Measurements from ENCODE around the gene HRH2.
"Not testable (repeated sequence)": the region's sequence is repeated elsewhere in the genome, so short reads cannot be mapped to it uniquely, and the experiment has no call there.

HRH2 gene

DNA sequence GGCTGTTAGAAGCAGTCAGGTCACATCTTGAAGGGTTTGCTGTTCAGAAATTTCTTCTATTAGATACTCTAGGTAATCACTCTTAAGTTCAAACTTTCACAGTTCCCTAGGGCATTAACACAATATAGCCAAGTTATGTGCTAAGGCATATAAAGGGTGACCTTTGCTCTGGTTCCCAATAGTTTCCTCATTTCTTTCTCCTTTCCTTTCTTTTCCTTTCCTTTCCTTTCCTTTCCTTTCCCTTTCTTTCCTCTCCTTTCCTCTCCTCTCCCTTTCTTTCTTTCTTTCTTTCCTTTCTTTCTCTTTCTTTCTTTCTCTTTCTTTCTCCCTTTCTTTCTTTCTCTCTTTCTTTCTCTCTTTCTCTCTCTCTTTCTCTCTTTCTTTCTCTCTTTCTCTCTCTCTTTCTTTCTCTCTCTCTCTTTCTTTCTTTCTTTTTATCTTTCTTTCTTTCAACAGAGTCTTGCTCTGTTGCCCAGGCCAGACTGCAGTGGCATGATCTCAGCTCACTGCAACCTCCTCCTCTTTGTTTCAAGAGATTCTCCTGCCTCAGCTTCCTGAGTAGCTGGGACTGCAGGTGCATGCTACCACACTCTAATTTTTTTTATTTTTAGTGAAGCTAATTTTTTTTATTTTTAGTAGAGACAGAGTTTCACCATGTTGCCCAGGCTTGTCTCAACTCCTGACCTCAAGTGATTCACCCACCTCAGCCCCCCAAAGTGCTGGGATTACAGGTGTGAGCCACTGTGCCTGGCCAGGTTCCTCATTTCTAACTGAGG is 7.3 kb upstream of the HRH2 start:
- DNase-seq = not testable (repeated sequence)

DNA sequence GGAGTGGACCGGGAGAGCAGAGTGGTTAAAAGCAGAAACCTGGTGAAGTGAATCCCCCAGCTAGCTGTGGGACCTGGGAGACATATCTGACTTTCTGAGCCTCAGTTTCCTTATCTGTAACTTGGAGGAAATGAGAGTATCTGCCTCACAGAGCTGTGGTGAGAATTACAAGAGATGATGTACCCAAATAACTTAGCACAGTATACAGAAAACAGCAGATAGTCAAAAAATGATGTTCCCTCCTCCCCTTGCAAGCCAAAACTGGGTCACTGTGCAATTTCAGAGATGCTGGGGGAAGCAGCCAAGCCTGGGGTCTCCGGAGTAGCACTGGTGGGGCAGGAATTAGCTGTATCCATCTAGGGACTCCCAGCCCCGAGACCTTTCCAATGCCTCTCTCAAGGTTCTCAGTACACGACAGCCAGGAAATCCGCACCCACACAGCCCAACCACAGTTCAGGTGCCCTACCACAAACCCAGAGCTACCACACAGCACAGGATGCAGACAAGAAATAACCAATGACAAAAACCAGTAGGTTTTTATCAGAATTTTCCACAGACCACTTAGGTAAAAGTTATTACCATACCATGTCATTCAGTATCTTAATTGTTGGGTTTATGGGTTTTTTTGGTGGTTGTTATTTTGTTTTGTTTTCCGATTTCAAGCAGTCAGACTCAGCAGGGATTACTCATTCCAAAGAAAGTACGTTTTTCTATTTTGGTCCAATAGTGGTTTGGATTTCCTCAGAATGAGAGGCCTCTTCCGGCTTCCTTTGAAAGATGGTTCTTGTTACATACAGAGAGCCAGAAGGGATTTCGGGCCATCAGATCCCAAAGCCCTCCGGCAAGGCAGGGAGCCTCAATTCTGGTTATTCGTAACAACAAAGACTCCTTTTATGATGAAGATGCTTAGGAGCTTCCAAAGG is 4.9 kb upstream of the HRH2 start:
- peak; percentile 87 for DNase-seq

DNA sequence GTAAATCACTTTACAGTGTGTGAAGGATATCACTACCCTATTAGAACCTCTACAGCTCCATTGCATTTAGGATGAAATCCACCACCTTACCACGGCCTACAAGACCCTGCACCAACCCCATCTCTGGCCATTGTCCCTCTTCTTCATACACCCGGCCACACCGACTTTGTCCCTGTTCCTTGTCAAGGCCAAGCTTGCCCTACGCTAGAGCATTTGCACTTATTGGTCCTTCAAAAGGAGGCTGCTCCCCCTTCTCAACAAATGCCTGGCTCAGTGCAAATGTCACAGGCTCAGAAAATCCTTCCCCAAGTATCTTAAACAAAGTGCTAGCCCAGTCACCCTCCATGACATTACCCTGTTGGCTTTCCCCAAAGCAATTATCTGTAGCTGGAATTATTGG is 4.1 kb upstream of the HRH2 start:
- no peak for DNase-seq

DNA sequence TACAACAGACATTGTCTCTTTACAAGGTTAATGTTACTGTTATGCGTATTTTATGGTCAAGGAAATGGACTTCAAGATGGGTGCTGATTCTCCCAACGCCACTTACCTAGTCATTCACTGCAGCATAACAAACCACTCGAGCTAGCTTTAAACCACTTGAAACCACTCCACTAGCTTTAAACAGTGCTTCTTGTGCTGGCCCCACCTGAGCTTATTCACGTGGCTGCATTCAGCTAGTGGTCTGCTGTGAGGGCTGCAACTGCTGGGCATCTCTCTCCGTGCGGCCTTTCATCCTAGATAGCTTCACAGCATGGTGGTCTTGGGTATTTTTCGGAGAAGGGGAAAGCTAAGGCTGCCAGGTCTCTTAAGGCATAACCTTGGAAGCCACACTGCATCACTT is 3.5 kb upstream of the HRH2 start:
- no peak for DNase-seq

DNA sequence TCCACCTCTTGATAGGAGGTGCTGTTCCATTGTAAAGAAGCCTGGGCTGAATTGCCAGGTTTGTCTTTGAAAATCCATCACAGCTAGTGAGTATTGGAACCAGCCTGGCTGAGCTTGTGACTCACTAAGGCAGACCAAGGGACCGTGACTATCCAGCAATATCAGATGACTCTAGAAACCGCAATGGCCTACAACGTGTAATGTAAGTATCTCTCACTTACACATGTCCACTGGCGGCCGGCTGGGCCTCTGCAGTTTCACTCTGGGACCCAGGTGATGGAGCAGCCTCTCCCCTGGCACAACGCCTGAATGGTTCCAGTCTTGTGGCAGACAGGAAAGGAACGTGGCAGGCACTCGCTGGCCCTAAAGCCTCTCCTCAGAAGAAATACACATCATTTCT is 3.1 kb upstream of the HRH2 start:
- peak; percentile 37 for DNase-seq

DNA sequence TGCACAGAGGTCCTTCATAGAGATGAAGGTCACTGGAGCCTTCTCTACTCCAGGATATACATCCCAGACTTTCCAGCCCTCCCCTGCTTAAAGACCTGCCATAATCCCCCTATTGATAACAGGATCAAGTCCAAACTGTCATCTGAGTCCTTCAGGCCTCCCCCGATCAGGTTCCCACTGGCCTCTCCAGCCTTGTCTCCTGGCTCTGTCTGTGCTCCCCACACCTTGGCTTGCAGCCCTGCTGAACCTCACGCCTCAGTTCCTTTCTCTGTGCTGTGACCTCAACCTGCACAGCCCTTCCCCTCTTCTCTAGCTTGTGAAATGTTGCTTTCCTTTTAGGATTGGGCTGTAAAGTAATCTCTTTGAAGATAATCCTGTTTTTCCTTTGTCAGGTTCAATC is 2.5 kb upstream of the HRH2 start:
- DNase-seq = no peak

DNA sequence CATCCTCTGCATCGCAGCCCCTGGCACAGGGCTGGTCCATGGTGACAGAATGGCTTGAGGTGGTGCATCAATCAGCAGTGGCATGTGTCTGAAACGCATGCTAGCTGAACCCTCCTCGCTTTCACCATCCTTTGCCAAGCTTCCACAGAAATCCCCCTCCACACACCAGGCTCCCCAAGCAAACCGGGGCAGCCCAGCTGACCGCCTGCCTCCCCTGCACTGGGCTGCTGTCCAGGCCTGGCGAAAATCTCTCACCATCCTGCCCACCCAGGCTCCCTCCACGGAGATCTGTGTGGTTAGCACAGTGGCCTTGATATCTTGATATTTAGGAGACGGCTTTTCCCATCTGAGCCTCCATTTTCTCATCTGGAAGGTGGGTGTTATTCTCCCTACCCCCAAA is 905 bp upstream of the HRH2 start:
- DNase-seq = no peak

DNA sequence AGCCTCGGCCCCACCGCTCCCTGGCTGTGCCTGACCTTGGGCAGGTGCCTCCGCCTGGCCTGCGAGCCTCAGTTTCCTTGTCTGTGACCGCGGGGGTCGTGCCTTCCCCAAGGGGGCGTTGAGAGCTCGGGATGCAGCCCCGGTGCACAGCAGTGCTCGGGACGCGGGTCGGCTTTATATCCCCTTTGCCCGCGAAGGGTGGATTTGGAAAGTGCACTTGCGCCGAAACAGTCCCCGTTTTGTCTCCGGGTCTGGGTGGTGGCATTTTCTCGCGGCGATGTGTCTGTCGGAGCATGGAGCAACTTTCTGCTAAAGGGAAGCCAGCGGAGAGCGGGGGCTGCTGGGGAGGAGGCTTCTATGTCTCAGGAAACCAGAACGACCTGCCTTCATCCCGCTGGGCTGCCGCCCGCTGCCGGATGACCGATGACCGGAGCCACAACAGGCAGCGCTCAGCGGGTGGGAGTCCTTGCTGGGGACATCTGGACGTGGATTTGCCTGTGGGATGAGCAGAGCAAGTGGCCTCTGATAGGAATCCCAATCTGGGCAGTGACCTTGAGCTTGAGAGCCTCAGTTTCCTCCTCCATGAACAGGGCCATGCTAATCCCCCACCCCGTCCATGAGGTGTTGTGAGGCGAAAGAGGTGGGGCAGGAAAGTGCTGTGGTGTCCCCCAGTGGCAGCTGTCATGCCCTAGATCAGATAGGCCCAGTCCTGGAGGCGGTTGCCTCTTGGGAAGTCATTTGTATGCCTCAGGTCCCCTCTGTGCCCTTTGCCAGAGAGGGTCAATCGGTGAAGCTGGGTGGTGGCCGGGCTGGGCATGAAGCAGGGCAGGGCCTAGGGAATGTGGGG is 651 bp downstream of the HRH2 start:
- DNase-seq = peak; percentile 28

DNA sequence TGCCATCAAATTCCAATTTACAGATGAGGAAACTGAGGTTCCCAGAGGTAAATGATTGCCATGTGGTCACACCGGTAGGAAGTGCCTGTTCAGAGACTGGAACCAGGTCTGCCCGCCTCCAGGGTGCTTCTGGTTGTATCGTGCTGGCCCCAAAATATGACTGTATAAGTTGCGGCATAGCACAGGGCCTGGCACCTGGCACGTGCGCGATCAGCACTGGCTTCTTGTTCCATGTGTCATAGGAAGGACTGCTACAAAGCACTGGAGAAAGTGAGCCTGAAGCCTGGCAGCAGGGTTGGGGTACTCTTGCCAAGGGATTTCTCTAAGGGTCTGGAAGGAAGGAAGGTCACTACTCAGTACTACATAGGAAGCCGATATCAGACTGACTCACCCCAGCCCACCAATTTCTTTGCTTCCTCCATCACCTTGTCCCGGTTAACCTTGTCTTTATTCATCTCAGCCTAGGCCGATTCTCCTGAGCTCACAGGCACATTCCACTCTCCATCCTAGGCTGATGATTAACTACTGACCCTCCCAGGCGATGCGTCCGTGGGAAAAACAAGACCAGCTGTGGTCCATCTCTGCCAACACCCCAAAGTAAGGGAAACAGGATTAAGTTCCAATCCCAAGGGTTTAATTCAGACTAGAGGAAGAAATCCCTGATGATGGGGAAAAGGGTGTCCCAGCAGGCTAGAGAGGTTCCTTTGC is 1.8 kb downstream of the HRH2 start:
- DNase-seq = peak; percentile 26

DNA sequence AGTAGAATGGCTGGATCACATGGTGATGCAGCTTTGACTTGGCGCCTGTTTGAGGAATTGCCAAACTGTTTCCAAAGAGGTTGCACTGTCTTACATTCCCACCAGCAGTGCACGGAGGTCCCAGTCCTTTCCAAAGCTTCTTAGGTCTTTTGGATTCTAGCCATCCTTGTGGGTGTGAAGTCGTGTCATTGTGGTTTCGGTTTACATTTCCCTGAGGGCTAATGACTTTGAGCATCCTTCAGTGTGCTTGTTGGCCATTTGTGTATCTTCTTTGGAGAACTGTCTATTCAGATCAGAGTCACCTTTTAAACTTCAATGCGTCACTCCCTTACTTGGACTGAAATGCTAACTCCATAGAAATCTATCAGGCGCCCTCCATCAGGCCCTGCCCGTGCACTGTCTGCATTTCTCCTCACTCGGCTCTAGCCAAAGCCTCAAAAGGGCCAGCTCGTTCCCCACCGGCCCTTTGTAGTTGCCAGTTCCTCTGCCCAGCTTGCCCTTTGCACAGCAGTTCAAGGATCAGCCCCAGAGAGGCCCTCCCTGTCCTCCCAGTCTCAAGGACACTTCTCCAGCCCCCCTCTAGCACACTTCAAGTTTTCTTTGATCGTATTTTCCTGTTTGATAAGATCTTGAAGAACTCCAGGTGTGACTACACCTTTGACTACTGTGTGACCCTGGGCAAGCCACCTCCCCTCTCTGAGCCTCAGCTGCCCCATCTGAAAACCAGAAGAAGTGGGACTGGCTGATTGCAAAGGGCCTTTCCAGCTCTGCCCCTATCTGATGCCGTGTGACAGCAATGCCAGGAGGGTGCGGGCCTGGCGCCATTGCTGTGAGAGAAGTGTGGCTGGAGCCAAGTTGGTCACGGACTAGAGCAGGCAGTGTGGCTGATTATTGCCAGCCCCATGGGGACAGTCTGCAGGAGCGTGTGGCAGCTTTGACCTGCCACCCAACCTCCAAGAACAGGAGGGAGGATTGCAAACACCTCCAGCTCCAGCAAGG is 5.6 kb downstream of the HRH2 start:
- no peak for DNase-seq

DNA sequence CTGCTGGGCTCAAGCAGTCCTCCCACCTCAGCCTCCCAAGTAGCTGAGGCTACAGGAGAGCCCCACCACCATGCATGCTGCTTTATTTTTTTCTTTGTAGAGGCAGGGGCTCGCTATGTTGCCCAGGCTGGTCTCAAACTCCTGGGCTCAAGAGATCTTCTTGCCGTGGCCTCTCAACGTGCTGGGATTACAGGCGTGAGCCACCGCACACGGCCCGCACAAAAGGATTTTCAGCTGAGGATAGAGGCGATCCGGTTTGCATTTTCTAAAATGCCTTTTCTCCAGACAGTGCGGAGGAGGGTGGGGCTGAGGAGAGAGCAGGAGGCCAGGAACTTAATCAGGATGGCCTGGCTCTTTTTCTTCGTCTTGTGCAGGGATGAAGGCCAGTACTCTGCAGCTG is 6.9 kb downstream of the HRH2 start:
- no peak for DNase-seq

DNA sequence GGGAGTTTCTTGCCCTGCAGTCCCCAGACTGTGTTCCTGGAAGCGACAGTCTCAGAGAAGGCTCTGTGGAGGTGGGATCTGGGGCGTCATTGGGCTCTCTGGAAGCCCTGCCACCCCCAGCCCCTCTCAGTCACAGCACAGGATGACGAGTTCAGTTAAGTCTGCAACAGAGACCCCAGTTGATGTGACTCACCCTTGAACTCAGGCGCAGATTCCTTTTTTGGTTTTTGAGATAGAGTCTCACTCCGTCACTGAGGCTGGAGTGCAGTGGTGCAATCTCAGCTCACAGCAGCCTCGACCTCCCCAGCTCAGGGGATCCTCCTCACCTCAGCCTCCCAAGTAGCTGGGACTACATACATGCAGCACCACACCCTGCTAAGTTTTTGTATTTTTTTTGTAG is 8.3 kb downstream of the HRH2 start:
- DNase-seq = no peak

DNA sequence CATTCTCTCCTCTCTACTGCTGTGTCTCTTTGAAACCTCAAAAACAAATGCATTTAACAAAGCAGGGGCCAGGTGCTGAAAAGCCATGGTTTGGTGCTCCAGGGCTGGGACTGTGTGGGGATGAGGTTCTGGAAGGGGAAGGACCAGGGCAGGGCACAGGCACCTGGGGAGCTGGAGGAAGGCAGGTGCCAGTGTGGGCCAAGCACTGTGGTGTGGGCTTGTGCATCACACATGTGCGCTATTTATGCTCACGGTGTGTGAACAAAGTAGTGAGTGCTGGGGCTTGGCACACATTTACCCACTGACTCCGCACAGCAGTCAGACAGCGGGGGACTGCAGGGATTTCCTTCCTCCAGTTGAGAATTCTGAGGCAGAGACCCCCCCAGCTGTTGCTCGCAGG is 10.1 kb downstream of the HRH2 start:
- DNase-seq = no peak

DNA sequence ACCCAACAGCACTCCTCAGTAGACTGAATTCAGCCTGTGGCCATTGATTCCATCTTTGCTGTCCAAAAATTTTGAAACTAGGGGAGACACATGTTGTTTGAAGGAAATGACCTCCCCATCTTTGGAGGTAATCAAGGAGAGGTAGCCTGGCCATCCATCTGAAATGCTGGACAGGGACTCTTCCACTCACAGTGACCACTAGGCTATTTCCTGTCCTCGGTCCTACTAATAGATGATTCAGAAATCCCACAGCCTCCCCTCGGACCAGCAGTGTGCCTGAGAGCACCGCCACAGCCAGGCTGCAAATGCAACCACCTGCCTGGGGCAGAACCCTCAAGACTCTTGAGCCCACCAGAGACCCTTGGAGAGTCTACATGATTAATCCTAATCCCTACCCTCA is 12.5 kb downstream of the HRH2 start:
- no peak for DNase-seq

DNA sequence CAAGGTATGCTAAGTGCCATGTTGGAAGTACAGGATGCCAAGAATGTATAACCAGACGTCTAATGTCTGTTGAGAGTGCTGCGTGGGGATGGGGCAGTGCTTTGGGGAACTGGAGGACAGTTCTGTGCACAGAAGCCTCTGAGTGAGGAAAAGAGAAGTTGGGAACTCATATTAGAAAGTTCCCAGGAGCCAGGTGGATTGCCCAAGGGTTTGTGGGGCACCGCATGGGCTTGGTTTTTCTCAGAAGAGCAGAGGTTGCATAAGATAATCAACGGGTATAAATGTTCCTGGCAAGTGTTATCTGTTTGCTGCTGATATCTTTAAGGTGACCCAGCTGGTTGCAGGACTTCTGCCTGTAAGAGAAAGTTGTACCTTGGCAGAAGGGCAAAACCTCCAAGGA is 13.1 kb downstream of the HRH2 start:
- no peak for DNase-seq

DNA sequence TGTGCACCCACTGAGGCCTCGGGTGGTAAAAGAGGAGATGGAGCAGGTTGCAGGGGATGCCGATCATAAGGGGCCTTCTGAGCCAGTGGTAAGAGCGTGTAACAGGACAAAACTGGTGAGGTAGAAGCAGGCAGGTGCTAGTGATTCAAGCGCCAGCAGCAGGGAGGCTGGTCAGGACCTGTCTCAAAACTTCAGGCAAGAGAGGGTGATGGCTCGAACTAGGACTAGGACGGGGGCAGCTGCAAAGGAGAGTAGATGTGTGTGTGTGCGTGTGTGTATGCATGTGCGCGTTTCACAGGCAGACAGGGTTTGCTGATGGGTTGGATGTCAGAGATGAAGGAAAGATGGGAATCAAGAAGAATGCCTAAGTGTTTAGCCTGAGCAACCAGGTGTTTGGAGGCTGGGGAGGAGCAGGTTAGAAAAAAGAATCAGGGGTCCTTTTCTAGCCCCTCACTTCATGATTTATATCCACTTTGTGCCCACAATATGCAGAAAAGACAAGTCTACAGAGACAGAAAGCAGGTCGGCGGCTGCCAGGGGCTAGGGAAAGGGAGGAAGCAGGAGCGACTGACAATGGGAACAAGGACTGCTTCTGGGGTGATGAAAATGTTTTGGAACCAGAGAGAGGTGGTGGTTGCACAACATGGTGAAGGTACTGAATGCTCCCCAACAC is 15.2 kb downstream of the HRH2 start:
- DNase-seq = no peak

DNA sequence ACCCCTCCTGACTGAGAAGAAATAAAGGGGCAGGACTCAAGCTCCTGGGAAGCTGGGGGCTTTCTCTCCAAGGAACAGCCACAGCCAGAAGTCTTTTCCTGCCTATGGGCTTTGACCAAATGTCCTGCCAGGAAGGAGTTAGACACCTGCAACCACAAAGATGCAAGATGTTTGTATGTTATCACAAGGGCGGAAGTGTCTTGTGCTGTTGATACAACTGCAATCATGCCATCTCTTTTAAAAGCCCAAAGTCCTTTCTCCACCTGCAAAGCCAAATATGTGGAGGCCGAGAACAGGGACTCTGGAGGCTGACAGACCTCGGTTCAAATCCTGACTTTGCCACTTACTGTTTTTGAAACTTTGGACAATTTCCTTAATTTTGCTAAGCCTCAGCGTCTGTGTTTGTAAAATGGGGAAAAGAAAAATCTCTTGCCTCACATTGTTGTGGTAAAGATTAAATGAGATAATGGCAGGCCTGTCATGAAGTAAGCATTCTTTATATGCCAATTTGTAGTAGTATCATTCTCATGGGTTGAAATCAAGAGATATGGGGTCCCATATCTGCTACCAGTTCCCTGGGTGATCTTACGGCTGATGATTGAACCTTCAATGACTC is 17.0 kb downstream of the HRH2 start:
- no peak for DNase-seq

DNA sequence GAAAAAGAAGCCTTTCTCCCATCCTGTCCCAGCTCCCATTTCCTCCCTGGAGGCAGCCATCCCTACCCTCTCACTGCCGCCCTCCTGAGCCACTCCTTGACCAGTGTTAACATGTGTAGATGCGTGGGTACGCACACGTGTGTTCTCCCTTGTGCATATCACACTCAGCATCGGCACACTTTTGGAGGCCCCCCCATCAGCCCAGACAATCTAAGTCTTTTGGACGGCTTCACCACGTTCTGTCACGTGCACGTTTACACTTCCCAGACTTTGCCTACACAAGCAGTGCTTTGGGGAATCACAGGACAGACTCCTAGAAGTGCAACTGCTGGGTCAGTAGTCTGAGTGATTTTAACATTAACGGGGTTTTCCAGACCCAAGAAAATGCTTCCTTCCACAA is 18.0 kb downstream of the HRH2 start:
- DNase-seq = no peak

DNA sequence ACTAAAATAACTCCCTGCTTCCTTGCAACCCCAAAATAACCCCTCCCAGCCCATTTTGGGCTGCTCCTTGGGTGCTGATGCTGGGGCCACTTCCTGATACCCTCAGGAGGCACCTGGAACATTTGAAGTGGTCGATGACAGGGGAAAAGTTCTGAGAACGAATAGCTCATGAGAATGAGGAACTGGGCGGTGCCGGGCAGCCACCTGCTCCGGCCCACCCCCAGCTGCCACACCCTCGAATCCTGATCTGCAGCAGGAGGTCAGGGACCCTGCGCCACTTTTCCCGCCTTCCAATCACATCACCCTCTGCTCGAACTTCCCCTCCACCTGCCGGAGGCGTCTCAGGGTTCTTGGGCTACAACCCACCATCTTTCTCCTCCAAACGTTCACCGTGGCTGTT is 19.7 kb downstream of the HRH2 start:
- DNase-seq = no peak

DNA sequence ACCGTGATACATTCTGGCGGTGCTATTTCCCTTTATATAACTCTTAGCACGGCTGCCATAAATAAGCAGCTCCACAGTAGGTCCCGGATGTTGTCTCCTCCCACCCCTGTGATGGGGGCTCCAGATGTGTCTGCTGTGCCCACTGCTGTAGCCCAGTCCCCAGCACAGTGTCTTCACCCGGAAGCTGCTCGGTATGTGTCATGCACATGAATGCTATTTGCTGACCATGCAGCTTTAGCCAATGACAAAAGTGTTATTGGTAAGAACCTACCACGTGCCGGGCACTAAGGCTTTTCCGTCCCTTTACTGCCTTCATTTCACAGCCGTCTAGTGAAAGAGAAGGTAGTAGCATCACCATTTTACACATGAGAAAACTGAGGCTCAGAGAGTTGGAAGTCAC is 20.2 kb downstream of the HRH2 start:
- DNase-seq = no peak

All from stimulated activated CD4-positive, alpha-beta T cell treated with anti-CD3 and anti-CD28 coated beads, Interleukin-1b, Interleukin-23, amount 100 ng/mL, for 48 hours (primary cell).